K562 (cell line): ENCODE data around the gene STX2. TPM values are rescaled to one million over a fixed set of nuclear protein-coding genes. Genes with fewer than 3 reads are reported as not detected.
A peak's percentile ranks its signal among the peaks of the same experiment; 100 is the strongest.

ENCODE experiments used
- ATAC-seq: fragments of 200-7000 bp; cut with Tn5 transposase; 3 replicates; pipeline ENCODE4 v1.9.1; 2020; ENCODE audit warnings: moderate library complexity
- BruUV-seq: library from RNA; stranded (reverse); fragments of 400-500 nt; replicated peaks from 2 replicates; lab custom pipeline; 2021; lab: Mats Ljungman, UMichigan
- CTCF ChIA-PET: fragments of 300-600 bp; formaldehyde crosslinking; extraction: SDS; loops from one replicate; lab custom pipeline; 2021; ENCODE audit warnings: low intra/inter-chr PET ratio; lab: Yijun Ruan, JAX
- POLR2A ChIA-PET: fragments of 300-600, 350-650 bp; sonication (Branson Sonifier 250); formaldehyde crosslinking; extraction: SDS; loops from one replicate; lab custom pipeline; 2021; ENCODE audit warnings: antibody characterized with exemption, inconsistent platforms; lab: Yijun Ruan, JAX
- DNase-seq, 4 experiments: peaks; one replicate each; pipeline versions ENCODE4 v3.0.0 to v3.0.0-alpha.2; 2011 to 2018; ENCODE audit warnings: low spot score in 3 of 4, mixed read lengths in 3 of 4; ENCODE audit errors: extremely low read depth in 1 of 4
- FAIRE-seq: peaks from 2 replicates; lab custom pipeline; 2011; peaks lifted over from hg19 to GRCh38; lab: Jason Lieb, UNC
- H2AFZ ChIP-seq: 2 replicates; pipeline ENCODE4 v1.6.0; 2011; ENCODE audit warnings: low read depth, low read length, control low read depth, inconsistent platforms
- H3K27ac ChIP-seq: fragments of 200-600 bp; 3 replicates; pipeline ENCODE4 v1.8.0; 2011; ENCODE audit warnings: low read depth, mild to moderate bottlenecking, control low read depth, inconsistent platforms, low read length, moderate library complexity, mixed read lengths; ENCODE audit errors: extremely low read depth
- H3K27me3 ChIP-seq, 2 experiments: fragments of 300-600 bp in 1 of 2; 2 replicates in 1 of 2; 3 replicates in 1 of 2; pipeline versions ENCODE4 v1.6.0 to v1.8.0; 2011; ENCODE audit warnings: inconsistent platforms in 2 of 2, low read length in 2 of 2, mild to moderate bottlenecking in 1 of 2, mixed read lengths in 1 of 2, moderate library complexity in 1 of 2; ENCODE audit not compliant: control insufficient read depth in 2 of 2, insufficient read depth in 2 of 2
- H3K36me3 ChIP-seq: fragments of 300-600 bp; 3 replicates; pipeline ENCODE4 v1.8.0; 2011; ENCODE audit warnings: mild to moderate bottlenecking, low read length, inconsistent platforms; ENCODE audit not compliant: control insufficient read depth, insufficient read depth
- H3K4me1 ChIP-seq, 2 experiments: fragments of 200-600 bp in 1 of 2; replicated peaks in 1 of 2; 2 replicates in 1 of 2; 3 replicates in 1 of 2; pipeline versions ENCODE4 v1.5.1 to v1.8.0; 2011; ENCODE audit warnings: inconsistent platforms in 2 of 2, low read length in 2 of 2, mild to moderate bottlenecking in 1 of 2, mixed read lengths in 1 of 2, moderate library complexity in 1 of 2; ENCODE audit not compliant: control insufficient read depth in 2 of 2, insufficient read depth in 2 of 2
- H3K4me2 ChIP-seq: 2 replicates; pipeline ENCODE4 v1.6.1; 2011; ENCODE audit warnings: low read length, control low read depth, inconsistent platforms, mixed read lengths; ENCODE audit not compliant: insufficient read depth
- H3K4me3 ChIP-seq: fragments of 200-600 bp; sonication (generic), shearing (Covaris generic); 2 replicates; pipeline ENCODE4 v1.5.1; 2016; ENCODE audit warnings: control low read depth, inconsistent platforms
- H3K79me2 ChIP-seq: fragments of 200-600 bp; 3 replicates; pipeline ENCODE4 v1.8.0; 2011; ENCODE audit warnings: low read length, inconsistent platforms; ENCODE audit not compliant: control insufficient read depth, insufficient read depth
- H3K9ac ChIP-seq, 2 experiments: 2 replicates each; pipeline versions ENCODE4 v1.6.0 to v1.6.1; 2011; ENCODE audit warnings: low read depth in 2 of 2, low read length in 2 of 2, control low read depth in 1 of 2, inconsistent platforms in 1 of 2, mild to moderate bottlenecking in 1 of 2, mixed read lengths in 1 of 2; ENCODE audit not compliant: insufficient read depth in 1 of 2
- H3K9me1 ChIP-seq: one replicate; pipeline ENCODE4 v1.6.0; 2011; ENCODE audit warnings: inconsistent platforms, mild to moderate bottlenecking, low read length, moderate library complexity; ENCODE audit not compliant: control insufficient read depth, insufficient read depth
- H3K9me3 ChIP-seq: replicated peaks from 2 replicates; pipeline ENCODE4 v1.5.1; 2011; ENCODE audit warnings: low read depth, low read length, inconsistent platforms; ENCODE audit not compliant: control insufficient read depth, insufficient read depth
- H4K20me1 ChIP-seq: replicated peaks from 2 replicates; pipeline ENCODE4 v1.6.1; 2011; ENCODE audit warnings: low read length, inconsistent platforms, mixed read lengths; ENCODE audit not compliant: control insufficient read depth, insufficient read depth
- ASH1L ChIP-seq: fragments of 450-650 bp; IDR thresholded peaks from 2 replicates; pipeline ENCODE4 v1.6.1; 2018; ENCODE audit warnings: borderline replicate concordance, mild to moderate bottlenecking, low read depth; ENCODE audit not compliant: partially characterized antibody
- CREB1 ChIP-seq, 2 experiments: sonication (generic) in 1 of 2; formaldehyde crosslinking in 1 of 2; IDR thresholded peaks; 2 replicates each; pipeline versions ENCODE4 v1.6.1 to v1.8.0; 2012 to 2022; ENCODE audit warnings: inconsistent platforms in 1 of 2, mild to moderate bottlenecking in 1 of 2, missing genetic modification reagents in 1 of 2, moderate library complexity in 1 of 2
- CTCF ChIP-seq, 3 experiments: IDR thresholded peaks in 2 of 3; conservative IDR thresholded peaks in 1 of 3; 2 replicates each; pipeline ENCODE4 v1.5.1; 2011 to 2012; ENCODE audit warnings: low read length in 3 of 3, mild to moderate bottlenecking in 3 of 3, control low read depth in 2 of 3, improper control_type of control experiment in 1 of 3, inconsistent platforms in 1 of 3, low read depth in 1 of 3, mixed read lengths in 1 of 3, moderate library complexity in 1 of 3; ENCODE audit not compliant: insufficient read depth in 2 of 3
- EZH2 ChIP-seq: IDR thresholded peaks from 2 replicates; pipeline ENCODE4 v1.6.1; 2012; ENCODE audit warnings: low read depth, mild to moderate bottlenecking, inconsistent platforms, low read length, borderline replicate concordance
- FOXK1 ChIP-seq: sonication (generic); formaldehyde crosslinking; IDR thresholded peaks from 2 replicates; pipeline ENCODE4 v1.8.0; 2022; ENCODE audit warnings: missing genetic modification reagents, mild to moderate bottlenecking, borderline replicate concordance
- GABPA ChIP-seq: fragments of 200-800 bp; sonication (Bioruptor generic); conservative IDR thresholded peaks from 2 replicates; pipeline ENCODE4 v1.6.1; 2016; ENCODE audit warnings: low read depth, missing genetic modification characterization, missing compliant biosample characterization
- GABPB2 ChIP-seq: fragments of 250-450 bp; sonication (Bioruptor Pico); conservative IDR thresholded peaks from 2 replicates; pipeline ENCODE4 v1.5.1; 2021; ENCODE audit warnings: mild to moderate bottlenecking
- GATA2 ChIP-seq: sonication (generic); formaldehyde crosslinking; IDR thresholded peaks from 2 replicates; pipeline ENCODE4 v1.4.0; 2020; ENCODE audit warnings: mild to moderate bottlenecking, missing genetic modification reagents
- GTF2F1 ChIP-seq: IDR thresholded peaks from 2 replicates; pipeline ENCODE4 v1.6.1; 2011; ENCODE audit warnings: low read depth, low read length, improper control_type of control experiment
- HDGF ChIP-seq: fragments of 450-650 bp; IDR thresholded peaks from 2 replicates; pipeline ENCODE4 v1.6.1; 2016
- KAT2B ChIP-seq: IDR thresholded peaks from one replicate; pipeline ENCODE4 v1.6.1; 2012; ENCODE audit warnings: low read depth, mild to moderate bottlenecking, control low read depth, inconsistent platforms, low read length, moderate library complexity
- MIER1 ChIP-seq: fragments of 450-650 bp; IDR thresholded peaks from 2 replicates; pipeline ENCODE4 v1.6.1; 2016; ENCODE audit warnings: antibody characterized with exemption, mild to moderate bottlenecking, low read depth
- POLR2A ChIP-seq: fragments of 450-650 bp; conservative IDR thresholded peaks from 2 replicates; pipeline ENCODE4 v1.6.1; 2016
- POLR2G ChIP-seq: fragments of 200-400 bp; formaldehyde crosslinking; IDR thresholded peaks from 2 replicates; pipeline ENCODE4 v1.6.1; 2017; ENCODE audit warnings: low read depth, mild to moderate bottlenecking, antibody characterized with exemption, low read length, moderate library complexity
- RBFOX2 ChIP-seq: fragments of 200-400 bp; formaldehyde crosslinking; IDR thresholded peaks from 2 replicates; pipeline ENCODE4 v1.6.1; 2017; ENCODE audit warnings: low read depth, mild to moderate bottlenecking, low read length, moderate library complexity
- SMARCC2 ChIP-seq: fragments of 450-650 bp; IDR thresholded peaks from 2 replicates; pipeline ENCODE4 v1.6.1; 2017; ENCODE audit warnings: antibody characterized with exemption, moderate library complexity, mild to moderate bottlenecking, low read depth
- ZNF24 ChIP-seq: fragments of 450-650 bp; IDR thresholded peaks from 2 replicates; pipeline ENCODE4 v1.6.1; 2016
- ZNF282 ChIP-seq: sonication (generic); formaldehyde crosslinking; IDR thresholded peaks from 2 replicates; pipeline ENCODE4 v1.8.1; 2023; ENCODE audit warnings: missing genetic modification reagents
- ZNF436 ChIP-seq: fragments of 250-450, 450-650 bp; sonication (Bioruptor Pico); formaldehyde crosslinking; IDR thresholded peaks from 2 replicates; pipeline ENCODE4 v1.7.0; 2020; ENCODE audit warnings: mild to moderate bottlenecking
- WGBS: fragments of 100-300 bp; shearing (Covaris generic); methylation state at CpG from one replicate; pipeline ENCODE4 v1.1.6; 2016; ENCODE audit warnings: low coverage, mixed read lengths; ENCODE audit not compliant: insufficient coverage; ENCODE audit errors: missing lambda C conversion rate; 5-methylcytosine and 5-hydroxymethylcytosine counted together
- in situ Hi-C: fragments of 300-500 bp; cut with MboI; formaldehyde crosslinking; loops from 4 replicates; pipeline ENCODE4 v1.15.0; 2018; ENCODE audit warnings: inconsistent platforms, mixed read lengths
- intact Hi-C: fragments of 100-400 bp; cut with micrococcal nuclease; formaldehyde crosslinking; loops from 2 replicates; pipeline ENCODE4 v1.14.2; 2022
- polyA plus RNA-seq, 8 experiments: library from polyadenylated mRNA; depleted of rRNA in 4 of 8; stranded (reverse) in 5 of 8; unstranded in 3 of 8; fragments of >200 nt; fragmentation: Nextera tagmentation in 2 of 8; fragmentation: Illumina TruSeq in 1 of 8; extraction: Ambion mirVana in 2 of 8; extraction: Trizol in 1 of 8; gene quantifications; 2 replicates each; pipeline versions ENCODE4 v1.2.1 to v1.2.3, GENCODE V29; 2011 to 2014; ENCODE audit warnings: inconsistent platforms in 1 of 8, missing spikeins in 1 of 8
- total RNA-seq, 7 experiments: library from RNA; depleted of rRNA in 6 of 7; stranded (reverse); fragments of >200 nt in 6 of 7; fragmentation: Illumina TruSeq in 2 of 7; extraction: Trizol in 2 of 7; gene quantifications; 2 replicates each; pipeline versions ENCODE4 v1.2.1 to v1.2.3, GENCODE V29; 2011 to 2021; ENCODE audit warnings: low replicate concordance in 1 of 7
- TF ChIP-seq, protein P1 (sequence below): sonication (generic); formaldehyde crosslinking; IDR thresholded peaks from 2 replicates; pipeline ENCODE4 v1.8.0; 2022; ENCODE audit warnings: missing genetic modification reagents, mild to moderate bottlenecking, moderate library complexity, borderline replicate concordance
- TF ChIP-seq, protein P2 (sequence below): sonication (generic); formaldehyde crosslinking; IDR thresholded peaks from 2 replicates; pipeline ENCODE4 v1.8.0; 2022; ENCODE audit warnings: missing genetic modification reagents, mild to moderate bottlenecking, borderline replicate concordance

STX2 gene
- total and polyA plus RNA-seq, 9 of the 15 experiments (the other 6 are each of a cell fraction or from before 2014, with no cell fraction given), result 22.2 to 54.6 (median 30.8) TPM

DNA sequence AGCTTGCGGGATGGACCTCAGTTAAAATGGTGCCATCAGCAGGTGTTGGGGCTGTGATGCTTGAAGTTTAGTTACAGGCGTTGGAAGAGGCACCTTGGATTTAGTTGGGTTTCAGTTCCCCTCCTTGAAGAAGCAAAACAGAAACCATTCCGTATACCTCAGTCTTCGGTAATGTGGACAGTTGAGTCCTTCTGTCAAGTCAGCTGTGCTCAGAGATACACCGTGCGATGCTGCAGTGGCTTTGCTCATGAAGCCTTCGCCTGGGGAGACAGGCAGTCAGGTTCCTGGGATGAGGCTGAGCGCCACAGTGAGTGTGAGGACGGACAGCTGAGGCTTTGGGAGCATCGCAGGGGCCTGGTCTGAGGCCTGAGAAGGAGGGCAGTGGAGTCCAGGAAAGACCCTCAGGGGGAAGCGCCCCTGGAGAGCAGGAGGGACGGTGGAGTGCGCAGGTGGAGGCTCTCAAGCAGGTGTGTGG, 40.2 kb upstream of the STX2 start:
- 59% methylated on average over 9 of the region's 13 CpGs for WGBS
- DNase-seq (peak in 2 of 4 experiments; percentile 22 to 32), ATAC-seq (peak; percentile 38), FAIRE-seq (no peak)
- Histone ChIP-seq H3K36me3 (peaks cover 32% of the 10 kb centered on the region), H3K79me2 (peaks cover 23% of the 10 kb centered on the region), H3K4me1 (peaks cover 17 to 36% of the 10 kb centered on the region in 2 experiments; a peak in 4 of 5 replicates), H3K4me2 (no peak overlapping the region), H3K9me1 (no peaks in the 10 kb centered on the region), H3K27ac (no peak overlapping the region), H3K4me3 (no peak overlapping the region), H3K9me3 (no peaks in the 10 kb centered on the region), H3K9ac (peak overlapping the region in 1 of 2 experiments; percentile 62; a peak in 2 of 4 replicates), H4K20me1 (peaks cover 8% of the 10 kb centered on the region), H3K27me3 (no peaks in the 10 kb centered on the region), H2AFZ (no peak overlapping the region)
- no TSS peak for BruUV-seq
- ChIA-PET CTCF (no interaction called here), POLR2A (interaction anchor here (0.7 to 1.2 kb wide), 6 partner anchors 20 to 675 kb away, joined by 3 to 7 read pairs (median 3); no protein-coding TSS in a partner anchor)
- in situ Hi-C loops (no loop called here), intact Hi-C loops (no loop called here)
- 0 out of 2 replicates have a peak, but pooled peaks have one; percentile 52 for TF ChIP-seq FOXK1 (CRISPR knock-in tag)
- TF ChIP-seq ZNF436 (CRISPR knock-in tag), result no peak
- TF ChIP-seq CREB1 (IDR thresholded peaks at IDR 0.05), result no peak
- TF ChIP-seq CREB1 (CRISPR knock-in tag; IDR thresholded peaks at IDR 0.05), result 0 out of 2 replicates have a peak, but pooled peaks have one; percentile 3
- no peak for TF ChIP-seq GATA2 (CRISPR knock-in tag)
- peak; percentile 59; the same call in 1 of the 2 replicates for TF ChIP-seq RBFOX2
- no peak for TF ChIP-seq MIER1
- no peak for TF ChIP-seq KAT2B
- no peak for TF ChIP-seq ASH1L
- TF ChIP-seq EZH2, result no peak
- peak; percentile 18; the same call in 1 of the 2 replicates for TF ChIP-seq POLR2A
- TF ChIP-seq, protein P1, sequence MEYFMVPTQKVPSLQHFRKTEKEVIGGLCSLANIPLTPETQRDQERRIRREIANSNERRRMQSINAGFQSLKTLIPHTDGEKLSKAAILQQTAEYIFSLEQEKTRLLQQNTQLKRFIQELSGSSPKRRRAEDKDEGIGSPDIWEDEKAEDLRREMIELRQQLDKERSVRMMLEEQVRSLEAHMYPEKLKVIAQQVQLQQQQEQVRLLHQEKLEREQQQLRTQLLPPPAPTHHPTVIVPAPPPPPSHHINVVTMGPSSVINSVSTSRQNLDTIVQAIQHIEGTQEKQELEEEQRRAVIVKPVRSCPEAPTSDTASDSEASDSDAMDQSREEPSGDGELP, result peak; percentile 38; the same call in 1 of the 2 replicates
- TF ChIP-seq GABPA, result no peak
- TF ChIP-seq, protein P2, sequence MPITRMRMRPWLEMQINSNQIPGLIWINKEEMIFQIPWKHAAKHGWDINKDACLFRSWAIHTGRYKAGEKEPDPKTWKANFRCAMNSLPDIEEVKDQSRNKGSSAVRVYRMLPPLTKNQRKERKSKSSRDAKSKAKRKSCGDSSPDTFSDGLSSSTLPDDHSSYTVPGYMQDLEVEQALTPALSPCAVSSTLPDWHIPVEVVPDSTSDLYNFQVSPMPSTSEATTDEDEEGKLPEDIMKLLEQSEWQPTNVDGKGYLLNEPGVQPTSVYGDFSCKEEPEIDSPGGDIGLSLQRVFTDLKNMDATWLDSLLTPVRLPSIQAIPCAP (CRISPR knock-in tag), result no peak
- TF ChIP-seq HDGF, result no peak
- TF ChIP-seq POLR2G, result peak; percentile 76
- TF ChIP-seq ZNF282 (CRISPR knock-in tag), result no peak
- no peak for TF ChIP-seq GABPB2
- no peak for TF ChIP-seq ZNF24
- no peak for TF ChIP-seq GTF2F1
- TF ChIP-seq SMARCC2, result no peak
- no peak for TF ChIP-seq CTCF (IDR thresholded peaks at IDR 0.05 in 2 of 3, conservative IDR thresholded peaks at IDR 0.05 in 1 of 3; ENCODE audit: insufficient read depth in 2 of 3, low read depth in 1 of 3, low read length in 3 of 3)
